Omental fat pad (tissue), 4 donors: ENCODE data around the gene RPS8. TPM values are rescaled to one million over a fixed set of nuclear protein-coding genes. Genes with fewer than 3 reads are reported as not detected.
"Not testable (repeated sequence)": the region's sequence is repeated elsewhere in the genome, so short reads cannot be mapped to it uniquely, and the experiment has no call there.

Experiments used
- ATAC-seq: fragments of 150-250 bp; one replicate; pipeline ENCODE4 v1.9.1; 2016; ENCODE audit warnings: mild to moderate bottlenecking, moderate library complexity; ENCODE audit not compliant: low FRiP score
- DNase-seq: peaks from one replicate; pipeline ENCODE4 v3.0.0-alpha.2; 2019; ENCODE audit warnings: low spot score
- total RNA-seq, 4 donors: library from RNA; depleted of rRNA; stranded (reverse); fragments of >200 nt; gene quantifications; one replicate each; pipeline ENCODE4 v1.1.0, GENCODE V29; 2016
- TF ChIP-seq, protein P1 (sequence below), 3 donors: fragments of 450-650 bp; IDR thresholded peaks; one replicate each; pipeline ENCODE4 v1.5.1; 2016 to 2017; ENCODE audit warnings: antibody characterized with exemption in 3 of 3, mild to moderate bottlenecking in 3 of 3, moderate library complexity in 2 of 3

RPS8 gene
- total RNA-seq, 4 donors from 2014 or later: 1,945 to 2,684 (median 2,276) TPM

- TF ChIP-seq, protein P1, sequence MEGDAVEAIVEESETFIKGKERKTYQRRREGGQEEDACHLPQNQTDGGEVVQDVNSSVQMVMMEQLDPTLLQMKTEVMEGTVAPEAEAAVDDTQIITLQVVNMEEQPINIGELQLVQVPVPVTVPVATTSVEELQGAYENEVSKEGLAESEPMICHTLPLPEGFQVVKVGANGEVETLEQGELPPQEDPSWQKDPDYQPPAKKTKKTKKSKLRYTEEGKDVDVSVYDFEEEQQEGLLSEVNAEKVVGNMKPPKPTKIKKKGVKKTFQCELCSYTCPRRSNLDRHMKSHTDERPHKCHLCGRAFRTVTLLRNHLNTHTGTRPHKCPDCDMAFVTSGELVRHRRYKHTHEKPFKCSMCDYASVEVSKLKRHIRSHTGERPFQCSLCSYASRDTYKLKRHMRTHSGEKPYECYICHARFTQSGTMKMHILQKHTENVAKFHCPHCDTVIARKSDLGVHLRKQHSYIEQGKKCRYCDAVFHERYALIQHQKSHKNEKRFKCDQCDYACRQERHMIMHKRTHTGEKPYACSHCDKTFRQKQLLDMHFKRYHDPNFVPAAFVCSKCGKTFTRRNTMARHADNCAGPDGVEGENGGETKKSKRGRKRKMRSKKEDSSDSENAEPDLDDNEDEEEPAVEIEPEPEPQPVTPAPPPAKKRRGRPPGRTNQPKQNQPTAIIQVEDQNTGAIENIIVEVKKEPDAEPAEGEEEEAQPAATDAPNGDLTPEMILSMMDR (IDR thresholded peaks at IDR 0.05): no peak
- ATAC-seq: peak; percentile 99
- DNase-seq: peak; percentile 86
Observed at GRCh38 chr1:44739307-44740178, 35.8 kb upstream of the RPS8 start, which contains the start of gene KIF2C. Gene KIF2C (plus strand): TSS chr1:44739837. CDS start chr1:44739933, 96 bp downstream.

DNA sequence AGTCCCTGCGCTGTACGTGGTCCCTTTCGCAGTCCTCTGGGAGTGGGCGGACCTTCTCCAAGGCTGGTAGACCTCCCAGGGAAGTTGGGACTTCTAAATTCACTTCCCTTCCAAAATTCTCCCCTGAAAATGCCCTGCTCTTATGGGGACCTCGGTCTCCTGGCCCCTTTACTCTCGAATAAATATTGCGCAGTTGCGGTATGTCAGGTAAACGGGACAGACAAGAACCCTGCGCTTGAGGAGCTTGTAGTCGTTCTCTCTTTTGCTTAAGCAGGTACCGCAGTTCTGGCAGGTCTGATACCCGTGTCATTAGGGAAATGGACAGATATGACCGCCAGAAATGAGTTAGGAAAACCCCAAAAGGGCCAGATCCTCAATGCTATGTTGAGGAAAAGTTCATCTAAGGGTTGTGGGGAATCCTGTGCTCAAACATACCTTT lies 35.1 kb upstream of the RPS8 start:
- ATAC-seq (no peak), DNase-seq (no peak)
- TF ChIP-seq, protein P1 (IDR thresholded peaks at IDR 0.05): no peak

GRCh38 chr1:44743211-44743610 lies 32.1 kb upstream of the RPS8 start:
- TF ChIP-seq, protein P1 (IDR thresholded peaks at IDR 0.05): no peak
- ATAC-seq (no peak), DNase-seq (no peak)

GRCh38 chr1:44747878-44748277 lies 27.5 kb upstream of the RPS8 start:
- ATAC-seq (no peak), DNase-seq (no peak)
- TF ChIP-seq, protein P1 (IDR thresholded peaks at IDR 0.05): no peak

DNA sequence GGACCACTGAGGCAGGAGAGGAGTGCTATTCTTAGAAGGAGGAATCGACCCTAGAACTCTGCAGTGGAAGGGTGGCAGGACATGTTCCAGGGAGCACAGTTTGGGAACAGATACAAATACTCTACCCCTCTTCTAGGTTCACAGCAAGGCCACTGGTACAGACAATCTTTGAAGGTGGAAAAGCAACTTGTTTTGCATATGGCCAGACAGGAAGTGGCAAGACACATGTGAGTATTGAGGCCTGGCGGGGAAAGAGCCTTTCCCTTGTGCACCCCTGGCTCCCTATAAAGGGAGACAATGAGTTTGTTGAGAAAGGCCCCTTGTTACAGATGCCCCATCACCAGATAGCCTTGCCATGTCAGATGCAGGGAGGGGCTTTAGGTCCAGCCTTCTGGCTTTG lies 17.9 kb upstream of the RPS8 start:
- ATAC-seq: no peak
- DNase-seq: no peak
- TF ChIP-seq, protein P1 (IDR thresholded peaks at IDR 0.05): no peak

DNA sequence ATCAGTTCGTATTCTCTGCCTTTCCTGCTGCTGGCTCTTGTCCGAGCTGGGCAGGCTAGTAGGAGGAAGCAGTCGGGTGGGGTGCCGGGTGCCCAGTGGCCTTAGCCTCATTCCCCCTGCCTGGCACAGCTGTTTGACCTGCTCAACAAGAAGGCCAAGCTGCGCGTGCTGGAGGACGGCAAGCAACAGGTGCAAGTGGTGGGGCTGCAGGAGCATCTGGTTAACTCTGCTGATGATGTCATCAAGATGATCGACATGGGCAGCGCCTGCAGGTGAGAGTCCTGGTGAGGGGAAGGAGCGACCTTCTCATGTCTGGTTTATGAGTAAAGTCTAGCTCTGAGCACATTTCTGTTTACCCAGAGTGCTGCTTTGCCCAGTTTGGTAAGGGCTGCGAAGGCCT lies 16.3 kb upstream of the RPS8 start:
- no peak for ATAC-seq
- no peak for DNase-seq
- TF ChIP-seq, protein P1 (IDR thresholded peaks at IDR 0.05): no peak

- TF ChIP-seq, protein P1 (IDR thresholded peaks at IDR 0.05): no peak
- ATAC-seq (no peak), DNase-seq (no peak)
Observed at GRCh38 chr1:44760876-44761275, 14.5 kb upstream of the RPS8 start.

- ATAC-seq: not testable (repeated sequence)
Observed at GRCh38 chr1:44766421-44766820, 8.9 kb upstream of the RPS8 start.

More at GRCh38 chr1:44766421-44766820, 8.9 kb upstream of the RPS8 start:
- not testable (repeated sequence) for DNase-seq
